Caco-2 (cell line): ENCODE results near the gene ATG12. TPM values are rescaled to one million over a fixed set of nuclear protein-coding genes. Genes with fewer than 3 reads are reported as not detected.

ENCODE experiments used
- BruUV-seq: library from RNA; stranded (reverse); fragments of 400-500 nt; replicated peaks from 2 replicates; lab custom pipeline; 2021; lab: Mats Ljungman, UMichigan
- CTCF ChIA-PET: fragments of 300-600 bp; sonication (Branson Sonifier 250); formaldehyde crosslinking; loops from one replicate; lab custom pipeline; 2022; ENCODE audit warnings: antibody characterized with exemption; lab: Charles Lee
- POLR2A ChIA-PET: fragments of 300-600 bp; sonication (Branson Sonifier 250); formaldehyde crosslinking; loops from one replicate; lab custom pipeline; 2022; ENCODE audit warnings: antibody characterized with exemption; lab: Charles Lee
- DNase-seq, 2 experiments: peaks; one replicate each; pipeline versions ENCODE4 v3.0.0 to v3.0.0-alpha.2; 2020 to 2022
- H3K27me3 ChIP-seq: replicated peaks from 2 replicates; pipeline ENCODE4 v1.6.0; 2011; ENCODE audit warnings: low read length; ENCODE audit not compliant: control insufficient read depth, insufficient read depth
- H3K36me3 ChIP-seq: 2 replicates; pipeline ENCODE4 v1.5.1; 2011; ENCODE audit warnings: low read length; ENCODE audit not compliant: control insufficient read depth, insufficient read depth
- H3K4me1 ChIP-seq: fragments of 250-450 bp; sonication (Bioruptor Pico); 2 replicates; pipeline ENCODE4 v1.5.1; 2020; ENCODE audit warnings: mild to moderate bottlenecking
- H3K4me3 ChIP-seq: 2 replicates; pipeline ENCODE4 v1.5.1; 2011; ENCODE audit warnings: low read depth, mild to moderate bottlenecking, control low read depth, low read length
- H3K9me3 ChIP-seq: fragments of 250-450 bp; sonication (Bioruptor Pico); 2 replicates; pipeline ENCODE4 v1.5.1; 2020; ENCODE audit warnings: mild to moderate bottlenecking, moderate library complexity
- H3K27ac Mint-ChIP-seq: one replicate; pipeline ENCODE4 v1.8.0; 2022; ENCODE audit warnings: mixed read lengths; ENCODE audit not compliant: unreplicated experiment
- H3K27me3 Mint-ChIP-seq: one replicate; pipeline ENCODE4 v1.8.0; 2022; ENCODE audit warnings: mixed read lengths; ENCODE audit not compliant: insufficient read depth, unreplicated experiment
- H3K36me3 Mint-ChIP-seq: one replicate; pipeline ENCODE4 v1.8.0; 2022; ENCODE audit warnings: mild to moderate bottlenecking, mixed read lengths; ENCODE audit not compliant: insufficient read depth, unreplicated experiment
- H3K4me1 Mint-ChIP-seq: one replicate; pipeline ENCODE4 v1.8.0; 2022; ENCODE audit warnings: low read depth, mixed read lengths; ENCODE audit not compliant: unreplicated experiment
- H3K4me3 Mint-ChIP-seq: one replicate; pipeline ENCODE4 v1.8.0; 2022; ENCODE audit warnings: mild to moderate bottlenecking, moderate library complexity, mixed read lengths; ENCODE audit not compliant: unreplicated experiment
- H3K9me3 Mint-ChIP-seq: one replicate; pipeline ENCODE4 v1.8.0; 2022; ENCODE audit warnings: mixed read lengths; ENCODE audit not compliant: unreplicated experiment
- intact Hi-C: fragments of 100-400 bp; cut with micrococcal nuclease; formaldehyde crosslinking; loops from one replicate; pipeline ENCODE4 v1.10.0; 2022; ENCODE audit not compliant: unreplicated experiment
- total RNA-seq: library from RNA; stranded (reverse); gene quantifications from 2 replicates; pipeline ENCODE4 v1.2.3, GENCODE V29; 2022
- TF ChIP-seq, protein P1 (sequence below), 2 experiments: fragments of 200-600 bp in 1 of 2; IDR thresholded peaks; 1 replicate in 1 of 2; 2 replicates in 1 of 2; pipeline versions ENCODE4 v1.5.1 to v1.8.0; 2011 to 2022; ENCODE audit warnings: antibody characterized with exemption in 1 of 2, control low read depth in 1 of 2, inconsistent platforms in 1 of 2, low read depth in 1 of 2, low read length in 1 of 2, mild to moderate bottlenecking in 1 of 2, moderate library complexity in 1 of 2; ENCODE audit not compliant: insufficient read depth in 1 of 2, severe bottlenecking in 1 of 2, unreplicated experiment in 1 of 2

Gene ATG12
- total RNA-seq, 1 experiment from 2014 or later: 46.8 TPM

DNA sequence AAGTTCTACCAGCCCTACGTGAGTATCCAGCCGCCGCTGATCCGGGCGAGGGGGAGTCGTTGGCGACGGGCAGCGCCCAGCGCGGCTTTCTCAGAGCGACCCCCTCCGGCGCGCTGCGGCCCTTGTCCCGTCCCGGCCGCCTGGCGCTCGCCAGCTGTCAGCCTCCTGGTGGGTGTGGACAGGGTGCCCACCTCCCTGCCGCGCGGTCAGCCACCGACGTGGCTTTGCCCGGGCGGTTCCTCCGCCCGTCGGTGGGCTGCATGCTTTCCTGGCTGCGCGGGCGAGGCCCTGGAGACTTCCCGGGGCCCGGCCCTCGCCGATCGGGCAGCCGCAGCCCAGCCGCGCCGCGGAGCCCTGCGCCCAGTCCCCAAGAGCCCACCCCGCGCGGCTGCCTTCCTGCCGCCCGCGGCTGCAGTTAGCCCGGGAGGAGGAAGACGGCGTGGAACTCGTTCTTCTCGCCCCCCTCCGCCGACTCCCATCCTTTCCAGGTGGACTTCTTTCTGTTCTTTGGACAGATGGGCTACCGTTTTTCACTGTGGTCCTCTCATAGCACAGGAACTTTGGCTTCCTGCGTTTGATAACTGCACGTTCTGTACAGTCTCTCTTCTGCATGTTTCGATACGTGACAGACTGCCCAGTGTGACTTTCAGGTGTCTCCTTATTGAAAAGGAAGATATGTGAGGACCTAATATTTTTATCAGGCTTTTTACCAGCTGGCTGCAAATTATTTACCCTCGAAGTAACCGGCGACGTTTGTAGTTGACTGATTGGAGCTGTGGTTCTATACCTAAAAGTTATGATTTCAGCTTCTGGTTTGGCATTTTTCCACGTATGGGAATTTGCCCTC, 947 bp upstream of the ATG12 start:
- H3K9me3 Mint-ChIP-seq: no peaks in the 10 kb centered on the region
- H3K27me3 ChIP-seq: no peaks in the 10 kb centered on the region
- DNase-seq: peak in 1 of 2 experiments; percentile 84
- BruUV-seq: no TSS peak
- H3K36me3 Mint-ChIP-seq: peaks cover 7% of the 10 kb centered on the region
- peak overlapping the region; percentile 97 for H3K27ac Mint-ChIP-seq
- no peaks in the 10 kb centered on the region for H3K36me3 ChIP-seq
- intact Hi-C loops: loop anchor here (1.0 to 5.0 kb wide), 4 partner anchors 8 to 300 kb away; partner anchors contain the start of genes COMMD10 and FEM1C
- CTCF ChIA-PET: interaction anchor here (0.6 kb wide), 1 partner anchor 11 kb away, joined by 3 read pairs; no protein-coding TSS in a partner anchor
- H3K4me1 Mint-ChIP-seq: peaks cover 20% of the 10 kb centered on the region
- peak overlapping the region; percentile 61 for H3K4me3 ChIP-seq
- peak overlapping the region; percentile 95 for H3K4me3 Mint-ChIP-seq
- TF ChIP-seq, protein P1, sequence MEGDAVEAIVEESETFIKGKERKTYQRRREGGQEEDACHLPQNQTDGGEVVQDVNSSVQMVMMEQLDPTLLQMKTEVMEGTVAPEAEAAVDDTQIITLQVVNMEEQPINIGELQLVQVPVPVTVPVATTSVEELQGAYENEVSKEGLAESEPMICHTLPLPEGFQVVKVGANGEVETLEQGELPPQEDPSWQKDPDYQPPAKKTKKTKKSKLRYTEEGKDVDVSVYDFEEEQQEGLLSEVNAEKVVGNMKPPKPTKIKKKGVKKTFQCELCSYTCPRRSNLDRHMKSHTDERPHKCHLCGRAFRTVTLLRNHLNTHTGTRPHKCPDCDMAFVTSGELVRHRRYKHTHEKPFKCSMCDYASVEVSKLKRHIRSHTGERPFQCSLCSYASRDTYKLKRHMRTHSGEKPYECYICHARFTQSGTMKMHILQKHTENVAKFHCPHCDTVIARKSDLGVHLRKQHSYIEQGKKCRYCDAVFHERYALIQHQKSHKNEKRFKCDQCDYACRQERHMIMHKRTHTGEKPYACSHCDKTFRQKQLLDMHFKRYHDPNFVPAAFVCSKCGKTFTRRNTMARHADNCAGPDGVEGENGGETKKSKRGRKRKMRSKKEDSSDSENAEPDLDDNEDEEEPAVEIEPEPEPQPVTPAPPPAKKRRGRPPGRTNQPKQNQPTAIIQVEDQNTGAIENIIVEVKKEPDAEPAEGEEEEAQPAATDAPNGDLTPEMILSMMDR (IDR thresholded peaks at IDR 0.05; ENCODE audit: insufficient read depth in 1 of 2, low read depth in 1 of 2, low read length in 1 of 2, severe bottlenecking in 1 of 2, unreplicated experiment in 1 of 2): peak in 1 of 2 experiments; percentile 49
- H3K9me3 ChIP-seq: no peaks in the 10 kb centered on the region
- POLR2A ChIA-PET: interaction anchor here (0.5 kb wide), 1 partner anchor 137 kb away, joined by 3 read pairs; no protein-coding TSS in a partner anchor
- no peaks in the 10 kb centered on the region for H3K27me3 Mint-ChIP-seq
- H3K4me1 ChIP-seq: peaks cover 41% of the 10 kb centered on the region

DNA sequence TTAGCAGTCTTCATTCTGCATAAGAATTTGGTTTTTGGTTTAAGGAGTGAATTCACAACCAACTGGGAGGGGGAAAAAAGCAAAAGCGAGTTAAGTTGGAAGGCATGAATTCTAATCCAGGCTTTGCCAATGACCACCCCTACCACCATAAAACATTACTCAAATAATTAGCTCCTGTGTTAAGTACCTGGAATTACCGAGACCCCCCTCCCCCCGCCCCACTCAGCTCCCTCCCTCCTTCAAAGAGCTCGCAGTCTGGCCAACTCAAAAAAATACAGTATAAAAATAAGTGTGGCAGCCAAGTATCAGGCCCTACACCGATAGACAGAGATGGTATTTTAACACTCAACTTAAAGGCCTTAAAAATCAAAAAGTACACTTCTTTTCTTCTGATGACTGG, 492 bp downstream of the ATG12 start:
- peaks cover 41% of the 10 kb centered on the region for H3K4me1 ChIP-seq
- peaks cover 19% of the 10 kb centered on the region for H3K36me3 Mint-ChIP-seq
- H3K4me3 Mint-ChIP-seq: peak overlapping the region; percentile 95
- no peaks in the 10 kb centered on the region for H3K36me3 ChIP-seq
- no TSS peak for BruUV-seq
- CTCF ChIA-PET: no interaction called here
- H3K4me3 ChIP-seq: peak overlapping the region; percentile 61
- H3K9me3 Mint-ChIP-seq: no peaks in the 10 kb centered on the region
- no peaks in the 10 kb centered on the region for H3K27me3 Mint-ChIP-seq
- H3K4me1 Mint-ChIP-seq: peaks cover 20% of the 10 kb centered on the region
- no peaks in the 10 kb centered on the region for H3K9me3 ChIP-seq
- no peaks in the 10 kb centered on the region for H3K27me3 ChIP-seq
- TF ChIP-seq, protein P1 (IDR thresholded peaks at IDR 0.05; ENCODE audit: insufficient read depth in 1 of 2, low read depth in 1 of 2, low read length in 1 of 2, severe bottlenecking in 1 of 2, unreplicated experiment in 1 of 2): no peak
- intact Hi-C loops: loop anchor here (5.0 kb wide), 2 partner anchors 246 to 299 kb away; partner anchors contain the start of genes COMMD10 and FEM1C
- no peak for DNase-seq
- peak overlapping the region; percentile 97 for H3K27ac Mint-ChIP-seq
- POLR2A ChIA-PET: interaction anchor here (0.6 kb wide), 1 partner anchor 47 kb away, joined by 3 read pairs; no protein-coding TSS in a partner anchor

DNA sequence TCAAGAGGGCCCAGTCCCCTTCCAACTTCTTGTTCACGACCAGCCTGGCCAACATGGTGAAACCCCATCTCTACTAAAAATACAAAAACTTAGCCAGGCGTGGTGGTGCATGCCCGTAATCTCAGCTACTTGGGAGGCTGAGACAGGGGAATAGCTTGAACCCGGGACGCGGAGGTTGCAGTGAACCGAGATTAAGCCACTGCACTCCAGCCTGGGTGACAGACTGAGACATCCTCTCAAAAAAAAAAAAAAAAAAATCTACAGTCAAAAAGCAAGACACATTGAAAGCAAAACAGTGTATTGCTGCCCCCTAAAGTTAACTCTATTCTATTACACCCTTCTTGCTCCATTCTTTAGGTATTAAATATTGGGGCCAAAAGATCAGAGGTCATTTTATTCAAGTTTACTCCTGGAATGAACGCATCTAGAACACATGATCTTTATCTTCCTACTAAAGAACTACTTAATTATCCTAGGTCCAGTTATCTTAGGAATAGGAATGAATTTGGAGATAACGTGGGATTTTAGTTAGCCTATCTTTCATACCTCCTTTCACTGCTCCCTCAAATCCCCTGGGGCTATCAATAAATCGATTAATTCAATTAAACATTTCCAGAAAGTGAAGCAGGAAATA, 2.4 kb downstream of the ATG12 start:
- H3K27me3 Mint-ChIP-seq: no peaks in the 10 kb centered on the region
- no peaks in the 10 kb centered on the region for H3K36me3 ChIP-seq
- H3K4me3 ChIP-seq: no peak overlapping the region
- H3K4me3 Mint-ChIP-seq: no peak overlapping the region
- H3K36me3 Mint-ChIP-seq: peaks cover 36% of the 10 kb centered on the region
- H3K9me3 Mint-ChIP-seq: no peaks in the 10 kb centered on the region
- no peaks in the 10 kb centered on the region for H3K27me3 ChIP-seq
- H3K4me1 ChIP-seq: peaks cover 26% of the 10 kb centered on the region
- no peak overlapping the region for H3K27ac Mint-ChIP-seq
- TF ChIP-seq, protein P1 (IDR thresholded peaks at IDR 0.05; ENCODE audit: insufficient read depth in 1 of 2, low read depth in 1 of 2, low read length in 1 of 2, severe bottlenecking in 1 of 2, unreplicated experiment in 1 of 2): peak; percentile 44 to 57
- H3K9me3 ChIP-seq: no peaks in the 10 kb centered on the region
- peak in 1 of 2 experiments; percentile 41 for DNase-seq
- CTCF ChIA-PET: interaction anchor here (0.7 kb wide), 1 partner anchor 229 kb away, joined by 3 read pairs; no protein-coding TSS in a partner anchor
- no TSS peak for BruUV-seq
- peaks cover 12% of the 10 kb centered on the region for H3K4me1 Mint-ChIP-seq
- intact Hi-C loops: loop anchor here (1.0 to 2.0 kb wide), 2 partner anchors 205 to 230 kb away; no protein-coding TSS in a partner anchor
- POLR2A ChIA-PET: no interaction called here
